HEK293 (cell line): ENCODE data around the gene ARID3A.

Experiments
- ELK4 ChIP-seq: IDR thresholded peaks from 2 replicates; pipeline ENCODE4 v1.6.1; 2011; ENCODE audit warnings: mild to moderate bottlenecking, low read depth, low read length, borderline replicate concordance
- FEZF1 ChIP-seq: fragments of 450-650 bp; formaldehyde crosslinking; IDR thresholded peaks from 2 replicates; pipeline ENCODE4 v1.5.1; 2016; ENCODE audit warnings: missing biosample characterization, missing genetic modification characterization
- INSM2 ChIP-seq: fragments of 450-650 bp; formaldehyde crosslinking; IDR thresholded peaks from 2 replicates; pipeline ENCODE4 v1.5.1; 2016; ENCODE audit warnings: missing biosample characterization, missing genetic modification characterization
- KLF1 ChIP-seq: fragments of 450-650 bp; formaldehyde crosslinking; IDR thresholded peaks from 2 replicates; pipeline ENCODE4 v1.5.1; 2016; ENCODE audit warnings: missing biosample characterization, missing genetic modification characterization
- MZF1 ChIP-seq: fragments of 450-650 bp; formaldehyde crosslinking; IDR thresholded peaks from 2 replicates; pipeline ENCODE4 v1.5.1; 2017; ENCODE audit warnings: missing biosample characterization, missing genetic modification characterization, borderline replicate concordance
- OSR2 ChIP-seq: fragments of 450-650 bp; formaldehyde crosslinking; IDR thresholded peaks from 2 replicates; pipeline ENCODE4 v1.5.1; 2016; ENCODE audit warnings: missing biosample characterization, missing genetic modification characterization
- PBX3 ChIP-seq: sonication (generic); formaldehyde crosslinking; IDR thresholded peaks from 2 replicates; pipeline ENCODE4 v1.8.1; 2022; ENCODE audit warnings: mild to moderate bottlenecking, moderate library complexity, missing genetic modification reagents
- PRDM1 ChIP-seq: fragments of 450-650 bp; formaldehyde crosslinking; IDR thresholded peaks from 2 replicates; pipeline ENCODE4; 2016; ENCODE audit warnings: missing biosample characterization, missing genetic modification characterization
- SCRT2 ChIP-seq: fragments of 450-650 bp; formaldehyde crosslinking; IDR thresholded peaks from 2 replicates; pipeline ENCODE4 v1.5.1; 2016; ENCODE audit warnings: missing biosample characterization, missing genetic modification characterization
- YY1 ChIP-seq: fragments of 450-650 bp; formaldehyde crosslinking; IDR thresholded peaks from 2 replicates; pipeline ENCODE4 v1.5.1; 2018; ENCODE audit warnings: missing biosample characterization, missing genetic modification characterization
- ZBTB11 ChIP-seq: fragments of 450-650 bp; formaldehyde crosslinking; conservative IDR thresholded peaks from 2 replicates; pipeline ENCODE4 v1.5.1; 2016; ENCODE audit warnings: low read depth, missing biosample characterization, missing genetic modification characterization
- ZBTB20 ChIP-seq: fragments of 450-650 bp; formaldehyde crosslinking; IDR thresholded peaks from 2 replicates; pipeline ENCODE4 v1.5.1; 2016; ENCODE audit warnings: missing biosample characterization, missing genetic modification characterization
- ZFP3 ChIP-seq: fragments of 450-650 bp; formaldehyde crosslinking; IDR thresholded peaks from 2 replicates; pipeline ENCODE4 v1.5.1; 2016; ENCODE audit warnings: low read depth, missing biosample characterization, missing genetic modification characterization
- ZFP41 ChIP-seq: fragments of 450-650 bp; formaldehyde crosslinking; IDR thresholded peaks from 2 replicates; pipeline ENCODE4 v1.5.1; 2016; ENCODE audit warnings: missing biosample characterization, missing genetic modification characterization, borderline replicate concordance
- ZIC2 ChIP-seq: fragments of 450-650 bp; formaldehyde crosslinking; IDR thresholded peaks from 2 replicates; pipeline ENCODE4 v1.5.1; 2016; ENCODE audit warnings: missing biosample characterization, missing genetic modification characterization
- ZNF138 ChIP-seq: fragments of 450-650 bp; formaldehyde crosslinking; IDR thresholded peaks from 2 replicates; pipeline ENCODE4 v1.5.1; 2016; ENCODE audit warnings: missing biosample characterization, missing genetic modification characterization, borderline replicate concordance
- ZNF24 ChIP-seq: fragments of 450-650 bp; formaldehyde crosslinking; IDR thresholded peaks from 2 replicates; pipeline ENCODE4 v1.5.1; 2016; ENCODE audit warnings: missing biosample characterization, missing genetic modification characterization
- ZNF280C ChIP-seq: fragments of 450-650 bp; formaldehyde crosslinking; IDR thresholded peaks from 2 replicates; pipeline ENCODE4 v1.5.1; 2016; ENCODE audit warnings: missing biosample characterization, missing genetic modification characterization
- ZNF398 ChIP-seq: fragments of 450-650 bp; formaldehyde crosslinking; IDR thresholded peaks from 2 replicates; pipeline ENCODE4 v1.5.1; 2017; ENCODE audit warnings: missing biosample characterization, missing genetic modification characterization
- ZNF404 ChIP-seq: fragments of 450-650 bp; formaldehyde crosslinking; IDR thresholded peaks from 2 replicates; pipeline ENCODE4 v1.5.1; 2017; ENCODE audit warnings: missing biosample characterization, missing genetic modification characterization
- ZNF510 ChIP-seq: fragments of 450-650 bp; formaldehyde crosslinking; IDR thresholded peaks from 2 replicates; pipeline ENCODE4 v1.5.1; 2018; ENCODE audit warnings: mild to moderate bottlenecking, missing genetic modification characterization, missing biosample characterization; ENCODE audit not compliant: insufficient replicate concordance
- ZNF513 ChIP-seq: fragments of 450-650 bp; IDR thresholded peaks from 2 replicates; pipeline ENCODE4 v1.5.1; 2018; ENCODE audit warnings: missing biosample characterization, missing genetic modification characterization
- ZNF558 ChIP-seq: fragments of 450-650 bp; formaldehyde crosslinking; IDR thresholded peaks from 2 replicates; pipeline ENCODE4 v1.5.1; 2016; ENCODE audit warnings: missing biosample characterization, missing genetic modification characterization
- ZNF670 ChIP-seq: fragments of 450-650 bp; formaldehyde crosslinking; IDR thresholded peaks from 2 replicates; pipeline ENCODE4 v1.5.1; 2016; ENCODE audit warnings: missing biosample characterization, missing genetic modification characterization, low read depth
- ZNF701 ChIP-seq: fragments of 450-650 bp; formaldehyde crosslinking; IDR thresholded peaks from 2 replicates; pipeline ENCODE4 v1.5.1; 2016; ENCODE audit warnings: missing biosample characterization, missing genetic modification characterization
- ZNF768 ChIP-seq: fragments of 450-650 bp; formaldehyde crosslinking; IDR thresholded peaks from 2 replicates; pipeline ENCODE4 v1.5.1; 2018; ENCODE audit warnings: missing biosample characterization, mild to moderate bottlenecking, missing genetic modification characterization
- ZNF843 ChIP-seq: fragments of 450-650 bp; formaldehyde crosslinking; IDR thresholded peaks from 2 replicates; pipeline ENCODE4 v1.5.1; 2016; ENCODE audit warnings: missing biosample characterization, missing genetic modification characterization
- ZSCAN16 ChIP-seq: fragments of 450-650 bp; formaldehyde crosslinking; IDR thresholded peaks from 2 replicates; pipeline ENCODE4 v1.5.1; 2016; ENCODE audit warnings: missing biosample characterization, missing genetic modification characterization

Gene ARID3A

GRCh38 chr19:1000095-1000494 lies 74.3 kb downstream of the ARID3A start, which contains the start of gene GRIN3B (continued):
- TF ChIP-seq OSR2 (tag by site-specific recombination) (peak; percentile 8; the same call in 1 of the 2 replicates), ZFP41 (no peak), PBX3 (CRISPR knock-in tag) (no peak), ZBTB11 (peak; percentile 35; the same call in 1 of the 2 replicates), INSM2 (tag by site-specific recombination) (no peak), ZNF138 (no peak), FEZF1 (tag by site-specific recombination) (no peak), ZNF701 (tag by site-specific recombination) (no peak), MZF1 (tag by site-specific recombination) (no peak), SCRT2 (tag by site-specific recombination) (no peak), ZFP3 (tag by site-specific recombination) (no peak), ZNF513 (tag by site-specific recombination) (no peak), PRDM1 (tag by site-specific recombination) (no peak), KLF1 (peak; percentile 82), ZBTB20 (tag by site-specific recombination) (peak; percentile 9; the same call in 1 of the 2 replicates), ZNF404 (tag by site-specific recombination) (no peak), ZNF510 (tag by site-specific recombination) (no peak), ZNF768 (tag by site-specific recombination) (no peak), ZNF398 (tag by site-specific recombination) (peak; percentile 78), ZNF24 (tag by site-specific recombination) (0 out of 2 replicates have a peak, but pooled peaks have one; percentile 40), ZNF843 (tag by site-specific recombination) (no peak), ZNF558 (tag by site-specific recombination) (no peak), ZIC2 (tag by site-specific recombination) (peak; percentile 61), ELK4 (no peak), ZNF280C (tag by site-specific recombination) (no peak), ZNF670 (no peak), YY1 (tag by site-specific recombination) (no peak), ZSCAN16 (no peak)
